GOT3 (cell line): ENCODE data around the gene FBLN2.

Source experiments
- DNase-seq: peaks from one replicate; lab custom pipeline; 2025; ENCODE audit warnings: mixed read lengths; lab: John Stamatoyannopoulos, UW

FBLN2 gene

GRCh38 chr3:13665582-13666226 lies 116.8 kb downstream of the FBLN2 start:
- no peak for DNase-seq

GRCh38 chr3:13666227-13666619 lies 117.3 kb downstream of the FBLN2 start:
- DNase-seq, result no peak

GRCh38 chr3:13666781-13667709 lies 118.1 kb downstream of the FBLN2 start:
- no peak for DNase-seq

- no peak for DNase-seq
Measured at GRCh38 chr3:13668136-13668535, 119.2 kb downstream of the FBLN2 start.

GRCh38 chr3:13669457-13669856 lies 120.5 kb downstream of the FBLN2 start:
- no peak for DNase-seq

- no peak for DNase-seq
Measured at GRCh38 chr3:13670292-13670691, 121.4 kb downstream of the FBLN2 start.

- no peak for DNase-seq
Measured at GRCh38 chr3:13671482-13672233, 122.7 kb downstream of the FBLN2 start.

GRCh38 chr3:13673207-13673606 lies 124.3 kb downstream of the FBLN2 start:
- no peak for DNase-seq

GRCh38 chr3:13674538-13675185 lies 125.7 kb downstream of the FBLN2 start:
- DNase-seq, result no peak

- DNase-seq, result no peak
Measured at GRCh38 chr3:13676356-13677017, 127.6 kb downstream of the FBLN2 start.

- no peak for DNase-seq
Measured at GRCh38 chr3:13677272-13677671, 128.3 kb downstream of the FBLN2 start.

- no peak for DNase-seq
Measured at GRCh38 chr3:13681931-13682330, 133.0 kb downstream of the FBLN2 start.

GRCh38 chr3:13682331-13683013 lies 133.5 kb downstream of the FBLN2 start:
- no peak for DNase-seq

GRCh38 chr3:13683288-13683687 lies 134.4 kb downstream of the FBLN2 start:
- DNase-seq, result no peak

GRCh38 chr3:13683772-13684171 lies 134.8 kb downstream of the FBLN2 start:
- DNase-seq, result no peak

- DNase-seq, result no peak
Measured at GRCh38 chr3:13684350-13684749, 135.4 kb downstream of the FBLN2 start.

- no peak for DNase-seq
Measured at GRCh38 chr3:13684854-13685253, 135.9 kb downstream of the FBLN2 start.

GRCh38 chr3:13685721-13686120 lies 136.8 kb downstream of the FBLN2 start:
- DNase-seq, result no peak

- DNase-seq, result no peak
Measured at GRCh38 chr3:13686367-13687160, 137.6 kb downstream of the FBLN2 start.

GRCh38 chr3:13687517-13687943 lies 138.6 kb downstream of the FBLN2 start:
- no peak for DNase-seq
